RWPE2 (cell line): ENCODE measurements around the gene SLC25A26.

Experiments used
- ATAC-seq: fragments of 200-7000 bp; cut with Tn5 transposase; 3 replicates; pipeline ENCODE4 v1.9.1; 2021; ENCODE audit warnings: low read depth
- DNase-seq: peaks from one replicate; pipeline ENCODE4 v3.0.0-alpha.2; 2020; ENCODE audit warnings: low spot score
- H3K27ac ChIP-seq: fragments of 450-650 bp; 2 replicates; pipeline ENCODE4 v1.5.1; 2017; ENCODE audit warnings: mild to moderate bottlenecking; ENCODE audit not compliant: poor library complexity, severe bottlenecking
- H3K27me3 ChIP-seq: fragments of 250-450 bp; sonication (Bioruptor Pico); 2 replicates; pipeline ENCODE4 v1.5.1; 2021; ENCODE audit warnings: mild to moderate bottlenecking, moderate library complexity; ENCODE audit not compliant: insufficient read depth, poor library complexity, severe bottlenecking
- H3K36me3 ChIP-seq: fragments of 250-450 bp; sonication (Bioruptor Pico); 2 replicates; pipeline ENCODE4 v1.5.1; 2020; ENCODE audit warnings: low read depth, mild to moderate bottlenecking, moderate library complexity
- H3K4me1 ChIP-seq: fragments of 250-450 bp; sonication (Bioruptor Pico); 2 replicates; pipeline ENCODE4 v1.5.1; 2021; ENCODE audit warnings: mild to moderate bottlenecking, moderate library complexity; ENCODE audit not compliant: insufficient read depth, poor library complexity, severe bottlenecking
- H3K4me3 ChIP-seq: fragments of 250-450 bp; sonication (Bioruptor Pico); 2 replicates; pipeline ENCODE4 v1.5.1; 2021; ENCODE audit warnings: mild to moderate bottlenecking, moderate library complexity; ENCODE audit not compliant: severe bottlenecking
- H3K9me3 ChIP-seq: fragments of 250-450 bp; sonication (Bioruptor Pico); 2 replicates; pipeline ENCODE4 v1.5.1; 2021; ENCODE audit warnings: mild to moderate bottlenecking, moderate library complexity; ENCODE audit not compliant: severe bottlenecking
- TF ChIP-seq, protein P1 (sequence below): fragments of 450-650 bp; IDR thresholded peaks from one replicate; pipeline ENCODE4 v1.5.1; 2017; ENCODE audit warnings: mild to moderate bottlenecking, moderate library complexity; ENCODE audit not compliant: poor library complexity, severe bottlenecking

The SLC25A26 gene

GRCh38 chr3:66401157-66401550 is 180.4 kb downstream of the SLC25A26 start:
- no peak for DNase-seq
- no peaks in the 10 kb centered on the region for H3K9me3 ChIP-seq
- no peaks in the 10 kb centered on the region for H3K4me1 ChIP-seq
- TF ChIP-seq, protein P1, sequence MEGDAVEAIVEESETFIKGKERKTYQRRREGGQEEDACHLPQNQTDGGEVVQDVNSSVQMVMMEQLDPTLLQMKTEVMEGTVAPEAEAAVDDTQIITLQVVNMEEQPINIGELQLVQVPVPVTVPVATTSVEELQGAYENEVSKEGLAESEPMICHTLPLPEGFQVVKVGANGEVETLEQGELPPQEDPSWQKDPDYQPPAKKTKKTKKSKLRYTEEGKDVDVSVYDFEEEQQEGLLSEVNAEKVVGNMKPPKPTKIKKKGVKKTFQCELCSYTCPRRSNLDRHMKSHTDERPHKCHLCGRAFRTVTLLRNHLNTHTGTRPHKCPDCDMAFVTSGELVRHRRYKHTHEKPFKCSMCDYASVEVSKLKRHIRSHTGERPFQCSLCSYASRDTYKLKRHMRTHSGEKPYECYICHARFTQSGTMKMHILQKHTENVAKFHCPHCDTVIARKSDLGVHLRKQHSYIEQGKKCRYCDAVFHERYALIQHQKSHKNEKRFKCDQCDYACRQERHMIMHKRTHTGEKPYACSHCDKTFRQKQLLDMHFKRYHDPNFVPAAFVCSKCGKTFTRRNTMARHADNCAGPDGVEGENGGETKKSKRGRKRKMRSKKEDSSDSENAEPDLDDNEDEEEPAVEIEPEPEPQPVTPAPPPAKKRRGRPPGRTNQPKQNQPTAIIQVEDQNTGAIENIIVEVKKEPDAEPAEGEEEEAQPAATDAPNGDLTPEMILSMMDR: no peak
- H3K36me3 ChIP-seq: peaks cover 6% of the 10 kb centered on the region; the same call in 1 of the 2 replicates
- H3K27me3 ChIP-seq: no peaks in the 10 kb centered on the region
- no peak for ATAC-seq
- no peak overlapping the region for H3K27ac ChIP-seq
- no peak overlapping the region for H3K4me3 ChIP-seq

GRCh38 chr3:66401675-66402491 is 181.1 kb downstream of the SLC25A26 start:
- TF ChIP-seq, protein P1: no peak
- no peaks in the 10 kb centered on the region for H3K9me3 ChIP-seq
- H3K4me3 ChIP-seq: no peak overlapping the region
- no peak overlapping the region for H3K27ac ChIP-seq
- no peak for ATAC-seq
- H3K4me1 ChIP-seq: no peaks in the 10 kb centered on the region
- H3K36me3 ChIP-seq: peaks cover 6% of the 10 kb centered on the region; the same call in 1 of the 2 replicates
- H3K27me3 ChIP-seq: no peaks in the 10 kb centered on the region
- no peak for DNase-seq

DNA sequence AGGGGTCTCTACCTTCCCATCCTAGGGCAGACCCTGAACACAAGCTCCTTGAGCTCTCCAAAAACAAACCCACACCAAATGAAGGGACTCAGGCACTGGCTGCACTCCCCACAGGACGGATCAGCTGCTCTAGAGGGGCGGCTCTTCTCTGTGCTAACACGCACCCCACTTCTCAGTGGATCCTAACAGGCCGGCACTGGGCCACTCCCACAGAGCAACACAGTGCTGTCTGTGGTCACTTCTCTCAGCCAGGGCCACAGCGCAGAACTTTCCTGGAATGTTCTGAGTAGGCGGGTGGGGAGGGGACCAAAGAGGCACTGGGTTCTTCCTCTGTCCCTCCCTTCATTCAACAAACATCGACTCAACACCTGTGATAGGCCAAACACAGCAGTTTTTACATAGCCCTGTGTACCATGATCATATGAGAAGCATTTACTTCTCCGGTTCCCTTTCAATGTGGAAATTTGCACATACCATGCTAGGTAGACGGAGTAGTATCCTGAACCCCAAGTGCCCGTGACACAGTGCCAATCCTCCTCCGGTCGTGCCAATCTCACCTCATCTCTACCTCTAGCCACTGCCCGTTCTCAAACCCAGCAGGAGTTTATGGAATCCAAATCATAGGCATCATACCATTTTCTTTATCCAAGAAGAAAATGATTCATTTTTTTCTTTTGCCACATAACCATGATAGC is 181.9 kb downstream of the SLC25A26 start:
- Histone ChIP-seq H3K4me3 (no peak overlapping the region), H3K27ac (no peak overlapping the region), H3K4me1 (no peaks in the 10 kb centered on the region), H3K27me3 (no peaks in the 10 kb centered on the region), H3K36me3 (peaks cover 3% of the 10 kb centered on the region; the same call in 1 of the 2 replicates), H3K9me3 (no peaks in the 10 kb centered on the region)
- TF ChIP-seq, protein P1: no peak
- ATAC-seq: no peak
- DNase-seq: no peak

DNA sequence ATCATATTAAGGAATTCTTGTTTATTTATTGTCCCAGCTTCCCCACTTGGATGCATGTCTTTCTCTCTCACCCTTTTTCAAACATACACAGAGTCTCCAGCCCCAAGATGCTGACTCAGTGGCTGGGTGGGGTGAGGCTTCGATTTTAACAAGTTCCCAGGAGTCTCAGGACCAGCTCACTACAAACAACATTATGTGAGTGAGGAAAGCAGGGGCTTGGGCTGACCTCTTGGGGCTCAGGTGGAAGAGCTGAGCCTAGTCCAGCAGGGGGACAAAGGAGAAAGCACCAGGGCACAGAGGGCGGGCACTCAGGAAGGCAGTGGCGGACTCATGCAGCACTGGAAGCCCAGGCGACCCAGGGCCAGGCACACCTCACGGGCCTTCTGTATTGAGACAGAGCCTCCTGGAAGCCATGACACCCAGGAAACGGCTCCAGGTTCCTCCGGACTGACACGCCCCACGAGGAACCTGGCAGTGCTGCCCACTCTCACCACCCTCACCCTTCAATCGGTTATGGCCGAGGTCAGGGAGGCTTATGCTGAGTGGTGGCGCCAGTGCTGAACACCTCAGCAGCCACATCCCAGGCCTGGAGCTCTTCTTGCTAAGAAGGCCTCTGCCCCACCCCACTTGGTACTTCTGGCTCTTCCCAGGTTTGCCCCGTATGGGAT is 182.7 kb downstream of the SLC25A26 start:
- no peak overlapping the region for H3K4me3 ChIP-seq
- H3K36me3 ChIP-seq: no peaks in the 10 kb centered on the region
- H3K9me3 ChIP-seq: no peaks in the 10 kb centered on the region
- H3K4me1 ChIP-seq: no peaks in the 10 kb centered on the region
- no peaks in the 10 kb centered on the region for H3K27me3 ChIP-seq
- TF ChIP-seq, protein P1: no peak
- DNase-seq (no peak), ATAC-seq (no peak)
- no peak overlapping the region for H3K27ac ChIP-seq
